ENCODE data around the gene FOXP4. TPM values are rescaled to one million over a fixed set of nuclear protein-coding genes. Genes with fewer than 3 reads are reported as not detected.

The FOXP4 gene
- total RNA-seq, 2 donors from 2014 or later, result 15.7 to 21.0 TPM

- Histone ChIP-seq H3K36me3 (no peaks in the 10 kb centered on the region), H3K27ac (no peak overlapping the region), H3K4me1 (ENCODE audit: control insufficient read depth in 1 of 2, low read depth in 2 of 2) (peaks cover 12 to 26% of the 10 kb centered on the region in 2 donors), H3K9me3 (no peaks in the 10 kb centered on the region), H3K4me3 (peak overlapping the region; percentile 66), H3K27me3 (replicated peaks; ENCODE audit: insufficient read depth) (peaks cover 8% of the 10 kb centered on the region)
- no peak for TF ChIP-seq CTCF (IDR thresholded peaks at IDR 0.05)
- DNase-seq (ENCODE audit: low spot score), result no peak
- ATAC-seq (ENCODE audit: insufficient number of reproducible peaks, low FRiP score, low read depth), result no peak
Observed at GRCh38 chr6:41638935-41639808, 93.0 kb downstream of the FOXP4 start.

- peaks cover 12 to 26% of the 10 kb centered on the region in 2 donors for H3K4me1 ChIP-seq (ENCODE audit: control insufficient read depth in 1 of 2, low read depth in 2 of 2)
- ATAC-seq (ENCODE audit: insufficient number of reproducible peaks, low FRiP score, low read depth) (no peak), DNase-seq (ENCODE audit: low spot score) (no peak)
- H3K36me3 ChIP-seq, result no peaks in the 10 kb centered on the region
- H3K27ac ChIP-seq, result no peak overlapping the region
- no peaks in the 10 kb centered on the region for H3K9me3 ChIP-seq
- H3K4me3 ChIP-seq, result no peak overlapping the region
- peaks cover 4% of the 10 kb centered on the region for H3K27me3 ChIP-seq (replicated peaks; ENCODE audit: insufficient read depth)
- TF ChIP-seq CTCF (IDR thresholded peaks at IDR 0.05), result no peak
Observed at GRCh38 chr6:41639809-41640371, 93.7 kb downstream of the FOXP4 start.

- DNase-seq (ENCODE audit: low spot score), result no peak
- peaks cover 4% of the 10 kb centered on the region for H3K27me3 ChIP-seq (replicated peaks; ENCODE audit: insufficient read depth)
Observed at GRCh38 chr6:41640426-41640825, 94.2 kb downstream of the FOXP4 start.

GRCh38 chr6:41641352-41641925 is 95.3 kb downstream of the FOXP4 start:
- Histone ChIP-seq H3K36me3 (no peaks in the 10 kb centered on the region), H3K9me3 (no peaks in the 10 kb centered on the region), H3K4me3 (no peak overlapping the region), H3K27ac (no peak overlapping the region), H3K27me3 (replicated peaks; ENCODE audit: insufficient read depth) (peaks cover 4% of the 10 kb centered on the region), H3K4me1 (ENCODE audit: control insufficient read depth in 1 of 2, low read depth in 2 of 2) (peaks cover 12 to 26% of the 10 kb centered on the region in 2 donors)
- no peak for DNase-seq (ENCODE audit: low spot score)
- ATAC-seq (ENCODE audit: insufficient number of reproducible peaks, low FRiP score, low read depth), result no peak
- no peak for TF ChIP-seq CTCF (IDR thresholded peaks at IDR 0.05)

More at GRCh38 chr6:41640426-41640825, 94.2 kb downstream of the FOXP4 start:
- no peak overlapping the region for H3K4me3 ChIP-seq
- H3K4me1 ChIP-seq (ENCODE audit: control insufficient read depth in 1 of 2, low read depth in 2 of 2), result peaks cover 12 to 26% of the 10 kb centered on the region in 2 donors
- TF ChIP-seq CTCF (IDR thresholded peaks at IDR 0.05), result no peak
- no peaks in the 10 kb centered on the region for H3K36me3 ChIP-seq
- ATAC-seq (ENCODE audit: insufficient number of reproducible peaks, low FRiP score, low read depth), result no peak
- no peaks in the 10 kb centered on the region for H3K9me3 ChIP-seq
- no peak overlapping the region for H3K27ac ChIP-seq

Measured in thoracic aorta (tissue), 2 donors.